GM23338 (cell line): ENCODE results near the gene SCIN. TPM values are rescaled to one million over a fixed set of nuclear protein-coding genes. Genes with fewer than 3 reads are reported as not detected.

ENCODE experiments used
- ATAC-seq: fragments of 200-7000 bp; cut with Tn5 transposase; 3 replicates; pipeline ENCODE4 v1.9.1; 2020
- DNase-seq: peaks from one replicate; pipeline ENCODE4 v3.0.0-alpha.2; 2015; ENCODE audit warnings: low spot score
- H2AFZ ChIP-seq: fragments of 200-600 bp; sonication (generic); 2 replicates; pipeline ENCODE4 v1.8.0; 2016; ENCODE audit warnings: antibody characterized with exemption, mild to moderate bottlenecking, moderate library complexity
- H3F3A ChIP-seq: fragments of 200-600 bp; sonication (generic); replicated peaks from 2 replicates; pipeline ENCODE4 v1.8.0; 2017; ENCODE audit warnings: antibody characterized with exemption, mixed run types, low read depth
- H3K27ac ChIP-seq: fragments of 200-600 bp; sonication (generic); 2 replicates; pipeline ENCODE4 v1.6.1; 2016; ENCODE audit warnings: low read depth
- H3K27me3 ChIP-seq: fragments of 200-600 bp; sonication (generic); 2 replicates; pipeline ENCODE4 v1.8.0; 2016; ENCODE audit warnings: mild to moderate bottlenecking, mixed run types, moderate library complexity; ENCODE audit not compliant: insufficient read depth
- H3K36me3 ChIP-seq: fragments of 200-600 bp; sonication (generic); 2 replicates; pipeline ENCODE4 v1.8.0; 2016; ENCODE audit warnings: mild to moderate bottlenecking; ENCODE audit not compliant: insufficient read depth
- H3K4me1 ChIP-seq: fragments of 200-600 bp; sonication (generic); 2 replicates; pipeline ENCODE4 v1.8.0; 2016; ENCODE audit warnings: mild to moderate bottlenecking, moderate library complexity; ENCODE audit not compliant: insufficient read depth
- H3K4me2 ChIP-seq: fragments of 200-600 bp; sonication (generic); 2 replicates; pipeline ENCODE4 v1.7.1; 2017; ENCODE audit warnings: mixed run types
- H3K4me3 ChIP-seq: fragments of 200-600 bp; sonication (generic); 2 replicates; pipeline ENCODE4 v1.6.1; 2016; ENCODE audit warnings: mixed run types
- H3K79me2 ChIP-seq: fragments of 200-600 bp; sonication (generic); replicated peaks from 2 replicates; pipeline ENCODE4 v1.8.0; 2017; ENCODE audit warnings: mild to moderate bottlenecking; ENCODE audit not compliant: insufficient read depth
- H3K9me2 ChIP-seq: fragments of 200-600 bp; sonication (generic); 2 replicates; pipeline ENCODE4 v1.8.0; 2017; ENCODE audit not compliant: insufficient read depth
- H4K20me1 ChIP-seq: fragments of 200-600 bp; sonication (generic); replicated peaks from 2 replicates; pipeline ENCODE4 v1.8.0; 2017; ENCODE audit warnings: mild to moderate bottlenecking; ENCODE audit not compliant: insufficient read depth
- H3K27ac Mint-ChIP-seq: 2 replicates; pipeline ENCODE4 v1.8.0; 2020; ENCODE audit warnings: inconsistent platforms, mild to moderate bottlenecking, moderate library complexity, mixed read lengths
- H3K27me3 Mint-ChIP-seq: 3 replicates; pipeline ENCODE4 v1.8.0; 2022; ENCODE audit warnings: low read depth, mild to moderate bottlenecking, moderate library complexity, mixed read lengths, inconsistent platforms; ENCODE audit not compliant: insufficient read depth, poor library complexity
- H3K36me3 Mint-ChIP-seq: 3 replicates; pipeline ENCODE4 v1.8.0; 2021; ENCODE audit warnings: low read depth, mild to moderate bottlenecking, inconsistent platforms, moderate library complexity, mixed read lengths
- H3K4me1 Mint-ChIP-seq: 3 replicates; pipeline ENCODE4 v1.8.0; 2020; ENCODE audit warnings: mild to moderate bottlenecking, inconsistent platforms, mixed read lengths
- H3K4me3 Mint-ChIP-seq: 3 replicates; pipeline ENCODE4 v1.8.0; 2021; ENCODE audit warnings: moderate library complexity, mild to moderate bottlenecking, inconsistent platforms, mixed read lengths
- H3K9me3 Mint-ChIP-seq: 3 replicates; pipeline ENCODE4 v1.8.0; 2020; ENCODE audit warnings: moderate library complexity, mild to moderate bottlenecking, inconsistent platforms, mixed read lengths
- CREB1 ChIP-seq: fragments of 250-450 bp; sonication (Bioruptor Pico); IDR thresholded peaks from 2 replicates; pipeline ENCODE4 v1.5.0; 2020; ENCODE audit warnings: low read depth, mild to moderate bottlenecking, moderate library complexity
- POLR2AphosphoS5 ChIP-seq: IDR thresholded peaks from 2 replicates; pipeline ENCODE4 v1.6.1; 2016; ENCODE audit warnings: antibody characterized with exemption, low read depth
- STAT1 ChIP-seq: IDR thresholded peaks from one replicate; pipeline ENCODE4 v1.6.1; 2016; ENCODE audit warnings: antibody characterized with exemption; ENCODE audit not compliant: unreplicated experiment
- ZNF114 ChIP-seq: fragments of 250-450 bp; sonication (Bioruptor Pico); IDR thresholded peaks from 2 replicates; pipeline ENCODE4 v1.5.0; 2020; ENCODE audit warnings: mild to moderate bottlenecking, moderate library complexity
- polyA plus RNA-seq: library from polyadenylated mRNA; unstranded; fragments of >200 nt; fragmentation: Nextera tagmentation; extraction: Ambion mirVana; gene quantifications from 2 replicates; pipeline ENCODE4 v1.2.1, GENCODE V29; 2016
- total RNA-seq: library from RNA; depleted of rRNA; stranded (reverse); fragments of >200 nt; shearing (Covaris generic); gene quantifications from 2 replicates; pipeline ENCODE4 v1.2.3, GENCODE V29; 2014
- TF ChIP-seq, protein P1 (sequence below): fragments of 250-450 bp; sonication (Bioruptor Pico); IDR thresholded peaks from 2 replicates; pipeline ENCODE4 v1.5.0; 2020; ENCODE audit warnings: mild to moderate bottlenecking, moderate library complexity
- TF ChIP-seq, protein P2 (sequence below): IDR thresholded peaks from one replicate; pipeline ENCODE4 v1.6.1; 2018; ENCODE audit warnings: antibody characterized with exemption; ENCODE audit not compliant: unreplicated experiment

Gene SCIN
- total and polyA plus RNA-seq, 2 experiments from 2014 or later: 0.80 to 0.92 TPM

DNA sequence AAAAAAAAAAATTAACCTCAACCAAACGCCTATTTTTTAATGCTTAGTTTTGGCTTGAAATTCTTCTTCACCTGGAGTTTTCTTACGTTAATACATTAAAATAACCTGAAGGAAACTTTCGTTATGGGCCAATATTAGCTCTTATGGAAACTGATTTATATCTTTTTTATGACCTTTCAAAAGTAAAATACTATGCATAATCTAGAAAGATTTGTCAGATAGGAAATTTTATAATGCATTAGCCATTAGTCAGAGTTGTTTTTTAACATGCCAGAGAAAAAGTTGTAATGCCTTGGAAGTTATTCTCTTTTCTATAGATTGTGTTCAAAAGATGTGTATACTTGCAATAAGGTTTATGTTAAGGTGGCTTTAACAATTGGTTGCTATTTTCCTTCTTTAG lies 82.6 kb downstream of the SCIN start (continued):
- TF ChIP-seq, protein P1, sequence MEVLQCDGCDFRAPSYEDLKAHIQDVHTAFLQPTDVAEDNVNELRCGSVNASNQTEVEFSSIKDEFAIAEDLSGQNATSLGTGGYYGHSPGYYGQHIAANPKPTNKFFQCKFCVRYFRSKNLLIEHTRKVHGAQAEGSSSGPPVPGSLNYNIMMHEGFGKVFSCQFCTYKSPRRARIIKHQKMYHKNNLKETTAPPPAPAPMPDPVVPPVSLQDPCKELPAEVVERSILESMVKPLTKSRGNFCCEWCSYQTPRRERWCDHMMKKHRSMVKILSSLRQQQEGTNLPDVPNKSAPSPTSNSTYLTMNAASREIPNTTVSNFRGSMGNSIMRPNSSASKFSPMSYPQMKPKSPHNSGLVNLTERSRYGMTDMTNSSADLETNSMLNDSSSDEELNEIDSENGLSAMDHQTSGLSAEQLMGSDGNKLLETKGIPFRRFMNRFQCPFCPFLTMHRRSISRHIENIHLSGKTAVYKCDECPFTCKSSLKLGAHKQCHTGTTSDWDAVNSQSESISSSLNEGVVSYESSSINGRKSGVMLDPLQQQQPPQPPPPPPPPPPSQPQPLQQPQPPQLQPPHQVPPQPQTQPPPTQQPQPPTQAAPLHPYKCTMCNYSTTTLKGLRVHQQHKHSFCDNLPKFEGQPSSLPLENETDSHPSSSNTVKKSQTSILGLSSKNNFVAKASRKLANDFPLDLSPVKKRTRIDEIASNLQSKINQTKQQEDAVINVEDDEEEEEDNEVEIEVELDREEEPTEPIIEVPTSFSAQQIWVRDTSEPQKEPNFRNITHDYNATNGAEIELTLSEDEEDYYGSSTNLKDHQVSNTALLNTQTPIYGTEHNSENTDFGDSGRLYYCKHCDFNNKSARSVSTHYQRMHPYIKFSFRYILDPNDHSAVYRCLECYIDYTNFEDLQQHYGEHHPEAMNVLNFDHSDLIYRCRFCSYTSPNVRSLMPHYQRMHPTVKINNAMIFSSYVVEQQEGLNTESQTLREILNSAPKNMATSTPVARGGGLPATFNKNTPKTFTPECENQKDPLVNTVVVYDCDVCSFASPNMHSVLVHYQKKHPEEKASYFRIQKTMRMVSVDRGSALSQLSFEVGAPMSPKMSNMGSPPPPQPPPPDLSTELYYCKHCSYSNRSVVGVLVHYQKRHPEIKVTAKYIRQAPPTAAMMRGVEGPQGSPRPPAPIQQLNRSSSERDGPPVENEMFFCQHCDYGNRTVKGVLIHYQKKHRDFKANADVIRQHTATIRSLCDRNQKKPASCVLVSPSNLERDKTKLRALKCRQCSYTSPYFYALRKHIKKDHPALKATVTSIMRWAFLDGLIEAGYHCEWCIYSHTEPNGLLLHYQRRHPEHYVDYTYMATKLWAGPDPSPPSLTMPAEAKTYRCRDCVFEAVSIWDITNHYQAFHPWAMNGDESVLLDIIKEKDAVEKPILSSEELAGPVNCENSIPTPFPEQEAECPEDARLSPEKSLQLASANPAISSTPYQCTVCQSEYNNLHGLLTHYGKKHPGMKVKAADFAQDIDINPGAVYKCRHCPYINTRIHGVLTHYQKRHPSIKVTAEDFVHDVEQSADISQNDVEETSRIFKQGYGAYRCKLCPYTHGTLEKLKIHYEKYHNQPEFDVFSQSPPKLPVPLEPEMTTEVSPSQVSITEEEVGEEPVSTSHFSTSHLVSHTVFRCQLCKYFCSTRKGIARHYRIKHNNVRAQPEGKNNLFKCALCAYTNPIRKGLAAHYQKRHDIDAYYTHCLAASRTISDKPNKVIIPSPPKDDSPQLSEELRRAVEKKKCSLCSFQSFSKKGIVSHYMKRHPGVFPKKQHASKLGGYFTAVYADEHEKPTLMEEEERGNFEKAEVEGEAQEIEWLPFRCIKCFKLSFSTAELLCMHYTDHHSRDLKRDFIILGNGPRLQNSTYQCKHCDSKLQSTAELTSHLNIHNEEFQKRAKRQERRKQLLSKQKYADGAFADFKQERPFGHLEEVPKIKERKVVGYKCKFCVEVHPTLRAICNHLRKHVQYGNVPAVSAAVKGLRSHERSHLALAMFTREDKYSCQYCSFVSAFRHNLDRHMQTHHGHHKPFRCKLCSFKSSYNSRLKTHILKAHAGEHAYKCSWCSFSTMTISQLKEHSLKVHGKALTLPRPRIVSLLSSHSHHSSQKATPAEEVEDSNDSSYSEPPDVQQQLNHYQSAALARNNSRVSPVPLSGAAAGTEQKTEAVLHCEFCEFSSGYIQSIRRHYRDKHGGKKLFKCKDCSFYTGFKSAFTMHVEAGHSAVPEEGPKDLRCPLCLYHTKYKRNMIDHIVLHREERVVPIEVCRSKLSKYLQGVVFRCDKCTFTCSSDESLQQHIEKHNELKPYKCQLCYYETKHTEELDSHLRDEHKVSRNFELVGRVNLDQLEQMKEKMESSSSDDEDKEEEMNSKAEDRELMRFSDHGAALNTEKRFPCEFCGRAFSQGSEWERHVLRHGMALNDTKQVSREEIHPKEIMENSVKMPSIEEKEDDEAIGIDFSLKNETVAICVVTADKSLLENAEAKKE (CRISPR knock-in tag): no peak
- no peak for TF ChIP-seq ZNF114 (CRISPR knock-in tag)
- TF ChIP-seq, protein P2, sequence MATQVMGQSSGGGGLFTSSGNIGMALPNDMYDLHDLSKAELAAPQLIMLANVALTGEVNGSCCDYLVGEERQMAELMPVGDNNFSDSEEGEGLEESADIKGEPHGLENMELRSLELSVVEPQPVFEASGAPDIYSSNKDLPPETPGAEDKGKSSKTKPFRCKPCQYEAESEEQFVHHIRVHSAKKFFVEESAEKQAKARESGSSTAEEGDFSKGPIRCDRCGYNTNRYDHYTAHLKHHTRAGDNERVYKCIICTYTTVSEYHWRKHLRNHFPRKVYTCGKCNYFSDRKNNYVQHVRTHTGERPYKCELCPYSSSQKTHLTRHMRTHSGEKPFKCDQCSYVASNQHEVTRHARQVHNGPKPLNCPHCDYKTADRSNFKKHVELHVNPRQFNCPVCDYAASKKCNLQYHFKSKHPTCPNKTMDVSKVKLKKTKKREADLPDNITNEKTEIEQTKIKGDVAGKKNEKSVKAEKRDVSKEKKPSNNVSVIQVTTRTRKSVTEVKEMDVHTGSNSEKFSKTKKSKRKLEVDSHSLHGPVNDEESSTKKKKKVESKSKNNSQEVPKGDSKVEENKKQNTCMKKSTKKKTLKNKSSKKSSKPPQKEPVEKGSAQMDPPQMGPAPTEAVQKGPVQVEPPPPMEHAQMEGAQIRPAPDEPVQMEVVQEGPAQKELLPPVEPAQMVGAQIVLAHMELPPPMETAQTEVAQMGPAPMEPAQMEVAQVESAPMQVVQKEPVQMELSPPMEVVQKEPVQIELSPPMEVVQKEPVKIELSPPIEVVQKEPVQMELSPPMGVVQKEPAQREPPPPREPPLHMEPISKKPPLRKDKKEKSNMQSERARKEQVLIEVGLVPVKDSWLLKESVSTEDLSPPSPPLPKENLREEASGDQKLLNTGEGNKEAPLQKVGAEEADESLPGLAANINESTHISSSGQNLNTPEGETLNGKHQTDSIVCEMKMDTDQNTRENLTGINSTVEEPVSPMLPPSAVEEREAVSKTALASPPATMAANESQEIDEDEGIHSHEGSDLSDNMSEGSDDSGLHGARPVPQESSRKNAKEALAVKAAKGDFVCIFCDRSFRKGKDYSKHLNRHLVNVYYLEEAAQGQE: no peak

DNA sequence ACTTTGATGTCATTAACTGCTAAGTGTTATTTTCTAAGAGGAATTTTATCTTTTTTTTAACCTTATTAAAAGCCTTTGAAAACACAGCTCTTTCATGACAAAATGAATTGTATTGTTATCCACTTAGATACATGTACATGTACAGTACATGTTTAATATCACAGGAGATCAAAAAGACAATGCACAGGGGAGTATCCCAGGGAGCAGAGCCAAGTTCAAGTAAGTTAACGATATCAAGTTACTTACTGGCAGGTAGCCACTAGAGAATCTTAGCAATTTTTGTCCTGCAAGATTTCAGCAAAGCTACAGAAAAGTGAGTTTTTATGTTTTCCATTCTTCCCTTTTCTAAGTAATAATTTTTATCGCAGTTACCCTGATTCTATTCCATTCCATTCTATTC lies 83.0 kb downstream of the SCIN start:
- H3F3A ChIP-seq: no peaks in the 10 kb centered on the region
- no peak overlapping the region for H2AFZ ChIP-seq
- Mint-ChIP-seq H3K27me3 (no peaks in the 10 kb centered on the region), H3K4me3 (no peak overlapping the region), H3K36me3 (no peaks in the 10 kb centered on the region), H3K27ac (no peak overlapping the region), H3K4me1 (peaks cover 8% of the 10 kb centered on the region; the same call in 2 of the 3 replicates), H3K9me3 (no peaks in the 10 kb centered on the region)
- H3K9me2 ChIP-seq: no peaks in the 10 kb centered on the region
- no peaks in the 10 kb centered on the region for H4K20me1 ChIP-seq
- no peaks in the 10 kb centered on the region for H3K36me3 ChIP-seq
- DNase-seq (no peak), ATAC-seq (no peak)
- no peaks in the 10 kb centered on the region for H3K27me3 ChIP-seq
- H3K79me2 ChIP-seq: no peaks in the 10 kb centered on the region
- no peak overlapping the region for H3K4me3 ChIP-seq
- no peaks in the 10 kb centered on the region; the same call in 1 of the 2 replicates for H3K4me1 ChIP-seq
- no peak overlapping the region for H3K4me2 ChIP-seq
- H3K27ac ChIP-seq: no peak overlapping the region
- TF ChIP-seq POLR2AphosphoS5 (no peak), CREB1 (no peak), STAT1 (no peak)
- TF ChIP-seq, protein P1 (CRISPR knock-in tag): no peak
